HEK293 (cell line): Measurements from ENCODE around the gene P2RX1.

Experiments used
- GLI4 ChIP-seq: fragments of 450-650 bp; formaldehyde crosslinking; IDR thresholded peaks from 2 replicates; pipeline ENCODE4 v1.5.1; 2016; ENCODE audit warnings: missing biosample characterization, missing genetic modification characterization
- GLIS1 ChIP-seq: fragments of 450-650 bp; formaldehyde crosslinking; IDR thresholded peaks from 2 replicates; pipeline ENCODE4 v1.5.1; 2016; ENCODE audit warnings: missing biosample characterization, missing genetic modification characterization
- HOXA7 ChIP-seq: sonication (generic); formaldehyde crosslinking; IDR thresholded peaks from 2 replicates; pipeline ENCODE4 v1.8.1; 2022; ENCODE audit warnings: missing genetic modification reagents, borderline replicate concordance
- INSM2 ChIP-seq: fragments of 450-650 bp; formaldehyde crosslinking; IDR thresholded peaks from 2 replicates; pipeline ENCODE4 v1.5.1; 2016; ENCODE audit warnings: missing biosample characterization, missing genetic modification characterization
- KLF1 ChIP-seq: fragments of 450-650 bp; formaldehyde crosslinking; IDR thresholded peaks from 2 replicates; pipeline ENCODE4 v1.5.1; 2016; ENCODE audit warnings: missing biosample characterization, missing genetic modification characterization
- KLF9 ChIP-seq: fragments of 450-650 bp; formaldehyde crosslinking; IDR thresholded peaks from 2 replicates; pipeline ENCODE4 v1.5.1; 2016; ENCODE audit warnings: missing biosample characterization, missing genetic modification characterization, low read depth
- MYNN ChIP-seq: fragments of 450-650 bp; formaldehyde crosslinking; IDR thresholded peaks from 2 replicates; pipeline ENCODE4 v1.5.1; 2016; ENCODE audit warnings: missing biosample characterization, missing genetic modification characterization, borderline replicate concordance
- PRDM10 ChIP-seq: fragments of 450-650 bp; formaldehyde crosslinking; IDR thresholded peaks from 2 replicates; pipeline ENCODE4 v1.5.1; 2016; ENCODE audit warnings: missing biosample characterization, missing genetic modification characterization
- SP2 ChIP-seq: fragments of 450-650 bp; formaldehyde crosslinking; IDR thresholded peaks from 2 replicates; pipeline ENCODE4 v1.5.1; 2016; ENCODE audit warnings: missing biosample characterization, missing genetic modification characterization
- SP3 ChIP-seq: fragments of 450-650 bp; formaldehyde crosslinking; IDR thresholded peaks from 2 replicates; pipeline ENCODE4 v1.5.1; 2016; ENCODE audit warnings: missing biosample characterization, missing genetic modification characterization
- SP7 ChIP-seq: fragments of 450-650 bp; formaldehyde crosslinking; IDR thresholded peaks from 2 replicates; pipeline ENCODE4 v1.5.1; 2016; ENCODE audit warnings: missing biosample characterization, missing genetic modification characterization
- WT1 ChIP-seq: fragments of 450-650 bp; formaldehyde crosslinking; IDR thresholded peaks from 2 replicates; pipeline ENCODE4 v1.5.1; 2016; ENCODE audit warnings: missing biosample characterization, missing genetic modification characterization
- ZBTB10 ChIP-seq: fragments of 450-650 bp; formaldehyde crosslinking; IDR thresholded peaks from 2 replicates; pipeline ENCODE4 v1.5.1; 2016; ENCODE audit warnings: missing biosample characterization, missing genetic modification characterization
- ZNF121 ChIP-seq: fragments of 450-650 bp; formaldehyde crosslinking; IDR thresholded peaks from 2 replicates; pipeline ENCODE4 v1.5.1; 2016; ENCODE audit warnings: missing biosample characterization, missing genetic modification characterization
- ZNF26 ChIP-seq: fragments of 450-650 bp; formaldehyde crosslinking; IDR thresholded peaks from 2 replicates; pipeline ENCODE4 v1.5.1; 2016; ENCODE audit warnings: missing biosample characterization, missing genetic modification characterization
- ZNF292 ChIP-seq: fragments of 450-650 bp; formaldehyde crosslinking; IDR thresholded peaks from 2 replicates; pipeline ENCODE4 v1.5.1; 2016; ENCODE audit warnings: low read depth, missing biosample characterization, missing genetic modification characterization, borderline replicate concordance
- ZNF341 ChIP-seq: fragments of 450-650 bp; formaldehyde crosslinking; IDR thresholded peaks from 2 replicates; pipeline ENCODE4; 2016; ENCODE audit warnings: low read depth, missing biosample characterization, missing genetic modification characterization
- ZNF513 ChIP-seq: fragments of 450-650 bp; IDR thresholded peaks from 2 replicates; pipeline ENCODE4 v1.5.1; 2018; ENCODE audit warnings: missing biosample characterization, missing genetic modification characterization
- ZNF521 ChIP-seq: fragments of 450-650 bp; formaldehyde crosslinking; IDR thresholded peaks from 2 replicates; pipeline ENCODE4 v1.5.1; 2017; ENCODE audit warnings: missing biosample characterization, mild to moderate bottlenecking, missing genetic modification characterization
- ZNF544 ChIP-seq: fragments of 450-650 bp; formaldehyde crosslinking; IDR thresholded peaks from 2 replicates; pipeline ENCODE4 v1.5.0; 2017; ENCODE audit warnings: missing biosample characterization, missing genetic modification characterization
- ZNF629 ChIP-seq: fragments of 450-650 bp; formaldehyde crosslinking; IDR thresholded peaks from 2 replicates; pipeline ENCODE4 v1.5.1; 2017; ENCODE audit warnings: missing biosample characterization, missing genetic modification characterization
- ZNF645 ChIP-seq: fragments of 450-650 bp; formaldehyde crosslinking; IDR thresholded peaks from 2 replicates; pipeline ENCODE4; 2016; ENCODE audit warnings: missing biosample characterization, missing genetic modification characterization
- ZNF707 ChIP-seq: fragments of 450-650 bp; formaldehyde crosslinking; IDR thresholded peaks from 2 replicates; pipeline ENCODE4 v1.5.1; 2016; ENCODE audit warnings: missing biosample characterization, missing genetic modification characterization
- ZNF843 ChIP-seq: fragments of 450-650 bp; formaldehyde crosslinking; IDR thresholded peaks from 2 replicates; pipeline ENCODE4 v1.5.1; 2016; ENCODE audit warnings: missing biosample characterization, missing genetic modification characterization
- ZSCAN5A ChIP-seq: fragments of 450-650 bp; formaldehyde crosslinking; IDR thresholded peaks from 2 replicates; pipeline ENCODE4 v1.5.1; 2016; ENCODE audit warnings: missing biosample characterization, missing genetic modification characterization

P2RX1 gene

GRCh38 chr17:3892095-3892998, 23.9 kb downstream of the P2RX1 start (continued):
- TF ChIP-seq ZNF707 (no peak), ZNF26 (tag by site-specific recombination) (no peak), ZNF292 (tag by site-specific recombination) (peak; percentile 20; the same call in 1 of the 2 replicates), ZNF843 (tag by site-specific recombination) (peak; percentile 42; the same call in 1 of the 2 replicates), ZNF645 (tag by site-specific recombination) (peak; percentile 78; the same call in 1 of the 2 replicates), KLF9 (tag by site-specific recombination) (peak; percentile 90), ZNF341 (tag by site-specific recombination) (peak; percentile 95), SP7 (tag by site-specific recombination) (peak; percentile 91), PRDM10 (tag by site-specific recombination) (peak; percentile 57; the same call in 1 of the 2 replicates), ZBTB10 (tag by site-specific recombination) (peak; percentile 61; the same call in 1 of the 2 replicates), WT1 (tag by site-specific recombination) (peak; percentile 81), INSM2 (tag by site-specific recombination) (peak; percentile 67; the same call in 1 of the 2 replicates), ZNF513 (tag by site-specific recombination) (no peak), ZNF121 (tag by site-specific recombination) (no peak), ZNF521 (no peak), MYNN (tag by site-specific recombination) (0 out of 2 replicates have a peak, but pooled peaks have one; percentile 13), ZNF629 (tag by site-specific recombination) (0 out of 2 replicates have a peak, but pooled peaks have one; percentile 47), HOXA7 (CRISPR knock-in tag) (no peak), ZSCAN5A (tag by site-specific recombination) (peak; percentile 78; the same call in 1 of the 2 replicates), ZNF544 (no peak), GLI4 (peak; percentile 58; the same call in 1 of the 2 replicates), SP2 (tag by site-specific recombination) (peak; percentile 95), SP3 (tag by site-specific recombination) (peak; percentile 85), KLF1 (tag by site-specific recombination) (peak; percentile 98), GLIS1 (tag by site-specific recombination) (peak; percentile 99)
